22Rv1 (cell line): Measurements from ENCODE around the gene TRIM25.

Experiments
- CTCF ChIP-seq: fragments of 450-650 bp; IDR thresholded peaks from 2 replicates; pipeline ENCODE4 v1.5.1; 2017; ENCODE audit warnings: mild to moderate bottlenecking
- ZFX ChIP-seq: fragments of 450-650 bp; IDR thresholded peaks from 2 replicates; pipeline ENCODE4 v1.6.1; 2017; ENCODE audit warnings: antibody characterized with exemption, borderline replicate concordance

DNA sequence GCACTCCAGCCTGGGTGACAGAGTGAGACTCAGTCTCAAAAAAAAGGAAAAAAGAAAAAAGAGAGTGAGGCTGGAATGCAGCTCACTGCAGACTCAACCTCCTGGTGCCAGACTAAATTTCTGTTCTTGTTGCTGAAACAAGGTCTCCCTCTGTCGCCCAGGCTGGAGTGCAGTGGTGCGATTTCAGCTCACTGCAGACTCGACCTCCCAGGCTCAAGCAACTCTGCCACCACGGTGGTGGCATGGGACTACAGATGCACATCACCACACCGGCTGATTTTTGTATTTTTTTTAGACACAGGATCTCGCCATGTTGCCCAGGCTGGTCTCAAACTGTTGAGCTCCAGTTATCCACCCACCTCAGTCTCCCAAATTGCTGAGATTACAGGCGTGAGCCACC, 34.6 kb downstream of the TRIM25 start:
- TF ChIP-seq CTCF (no peak), ZFX (no peak)
